Esophagus muscularis mucosa (tissue), 4 donors: ENCODE measurements around the gene PTPRN2. TPM values are rescaled to one million over a fixed set of nuclear protein-coding genes. Genes with fewer than 3 reads are reported as not detected.
"Not testable (repeated sequence)": the region's sequence is repeated elsewhere in the genome, so short reads cannot be mapped to it uniquely, and the experiment has no call there.

ENCODE experiments used
- DNase-seq: peaks from one replicate; pipeline ENCODE4 v3.0.0-alpha.2; 2017; ENCODE audit errors: extremely low spot score
- H3K27ac ChIP-seq, 4 donors: fragments of 200-600 bp; sonication (generic); replicated peaks in 1 of 4; 1 replicate in 3 of 4; 2 replicates in 1 of 4; pipeline ENCODE4 v1.5.1; 2016 to 2019; ENCODE audit warnings: mild to moderate bottlenecking in 1 of 4
- H3K27me3 ChIP-seq, 4 donors: fragments of 200-600 bp; sonication (generic); one replicate each; pipeline versions ENCODE4 v1.5.1 to v1.6.0; 2016 to 2019
- H3K36me3 ChIP-seq, 4 donors: fragments of 200-600 bp; sonication (generic); one replicate each; pipeline ENCODE4 v1.5.1; 2016 to 2019
- H3K4me1 ChIP-seq, 4 donors: fragments of 200-600 bp; sonication (generic); one replicate each; pipeline ENCODE4 v1.5.1; 2016 to 2019
- H3K4me3 ChIP-seq, 4 donors: fragments of 200-600 bp; sonication (generic); 1 replicate in 2 of 4; 2 replicates in 2 of 4; pipeline ENCODE4 v1.5.1; 2016 to 2019; ENCODE audit warnings: mild to moderate bottlenecking in 4 of 4, moderate library complexity in 1 of 4
- H3K9me3 ChIP-seq, 4 donors: fragments of 200-600 bp; sonication (generic); 1 replicate in 3 of 4; 2 replicates in 1 of 4; pipeline ENCODE4 v1.5.1; 2016 to 2019
- EP300 ChIP-seq: sonication (generic); formaldehyde crosslinking; IDR thresholded peaks from one replicate; pipeline ENCODE4 v1.6.1; 2017; ENCODE audit warnings: antibody characterized with exemption
- POLR2A ChIP-seq: fragments of 450-650 bp; IDR thresholded peaks from one replicate; pipeline ENCODE4 v1.6.1; 2017; ENCODE audit warnings: antibody characterized with exemption, moderate library complexity, mild to moderate bottlenecking, low read depth
- POLR2AphosphoS5 ChIP-seq, 2 donors: sonication (generic); formaldehyde crosslinking; IDR thresholded peaks; one replicate each; pipeline ENCODE4 v1.6.1; 2017; ENCODE audit warnings: antibody characterized with exemption in 2 of 2
- WGBS: methylation state at CpG from one replicate; pipeline ENCODE4 v1.1.5; 2018; 5-methylcytosine and 5-hydroxymethylcytosine counted together
- intact Hi-C: fragments of 100-400 bp; cut with DNase I; formaldehyde crosslinking; loops from one replicate; pipeline ENCODE4 v1.15.1; 2023
- total RNA-seq, 4 donors: library from RNA; depleted of rRNA; stranded (reverse); fragments of >200 nt; gene quantifications; one replicate each; pipeline versions ENCODE4 v1.1.0 to v1.2.1, GENCODE V29; 2016
- TF ChIP-seq, protein P1 (sequence below), 3 experiments: fragments of 200-600 bp in 2 of 3; fragments of 450-650 bp in 1 of 3; sonication (generic) in 2 of 3; IDR thresholded peaks; one replicate each; pipeline ENCODE4 v1.5.1; 2017 to 2019; ENCODE audit warnings: antibody characterized with exemption in 3 of 3, mild to moderate bottlenecking in 2 of 3, moderate library complexity in 1 of 3

Gene PTPRN2
- total RNA-seq, 4 donors from 2014 or later, result 2.1 to 3.1 (median 3.1) TPM

DNA sequence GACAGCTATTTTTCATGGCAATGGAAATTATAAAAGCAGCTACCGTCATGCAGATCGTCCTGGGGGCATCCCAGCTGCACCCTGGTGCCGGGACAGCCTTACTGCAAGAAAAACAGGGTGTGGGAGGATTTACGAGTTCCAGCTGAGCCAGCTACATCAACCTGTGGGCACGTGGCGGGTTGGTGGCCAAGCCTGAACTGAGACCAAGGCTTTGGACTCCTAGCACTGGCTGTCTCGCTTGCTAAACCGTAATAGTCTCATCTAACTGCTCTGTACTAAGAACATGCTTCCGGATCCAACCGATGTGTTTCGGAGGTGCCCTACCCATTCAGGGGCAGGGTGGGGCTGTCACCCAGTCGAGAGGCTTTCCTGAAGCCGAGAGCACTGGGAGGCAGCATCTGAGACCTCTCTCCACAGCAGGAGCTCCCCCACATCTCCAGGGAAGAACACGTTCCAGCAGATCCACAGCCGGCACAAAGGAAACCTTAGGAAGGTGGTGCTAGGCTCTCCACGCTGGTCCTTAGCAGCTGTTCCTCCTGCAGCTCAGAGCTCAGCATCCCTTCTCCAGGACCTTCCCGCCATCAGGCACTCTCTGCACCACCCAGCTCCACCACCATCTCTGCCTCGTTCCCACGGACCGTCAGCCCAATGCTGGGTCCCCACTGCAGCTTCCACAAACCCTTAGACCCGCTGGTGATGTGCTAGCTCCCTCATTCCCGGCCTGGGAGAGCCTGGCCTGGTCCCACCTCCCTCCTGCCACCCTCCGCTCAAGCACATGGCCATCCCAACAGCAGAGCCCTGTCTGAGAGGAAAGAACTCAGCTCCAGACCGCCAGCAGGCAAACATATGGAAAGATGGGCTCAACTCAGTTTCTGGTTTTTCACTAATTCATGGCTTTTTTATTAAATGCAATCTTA, 158.5 kb downstream of the PTPRN2 start:
- no peak overlapping the region for H3K4me3 ChIP-seq
- intact Hi-C loops, result no loop called here
- no peak for DNase-seq
- H3K9me3 ChIP-seq, result no peaks in the 10 kb centered on the region
- WGBS, result 86% methylated on average over 22 of the region's 24 CpGs
- TF ChIP-seq POLR2A (no peak), EP300 (no peak), POLR2AphosphoS5 (IDR thresholded peaks at IDR 0.05) (no peak)
- TF ChIP-seq, protein P1, sequence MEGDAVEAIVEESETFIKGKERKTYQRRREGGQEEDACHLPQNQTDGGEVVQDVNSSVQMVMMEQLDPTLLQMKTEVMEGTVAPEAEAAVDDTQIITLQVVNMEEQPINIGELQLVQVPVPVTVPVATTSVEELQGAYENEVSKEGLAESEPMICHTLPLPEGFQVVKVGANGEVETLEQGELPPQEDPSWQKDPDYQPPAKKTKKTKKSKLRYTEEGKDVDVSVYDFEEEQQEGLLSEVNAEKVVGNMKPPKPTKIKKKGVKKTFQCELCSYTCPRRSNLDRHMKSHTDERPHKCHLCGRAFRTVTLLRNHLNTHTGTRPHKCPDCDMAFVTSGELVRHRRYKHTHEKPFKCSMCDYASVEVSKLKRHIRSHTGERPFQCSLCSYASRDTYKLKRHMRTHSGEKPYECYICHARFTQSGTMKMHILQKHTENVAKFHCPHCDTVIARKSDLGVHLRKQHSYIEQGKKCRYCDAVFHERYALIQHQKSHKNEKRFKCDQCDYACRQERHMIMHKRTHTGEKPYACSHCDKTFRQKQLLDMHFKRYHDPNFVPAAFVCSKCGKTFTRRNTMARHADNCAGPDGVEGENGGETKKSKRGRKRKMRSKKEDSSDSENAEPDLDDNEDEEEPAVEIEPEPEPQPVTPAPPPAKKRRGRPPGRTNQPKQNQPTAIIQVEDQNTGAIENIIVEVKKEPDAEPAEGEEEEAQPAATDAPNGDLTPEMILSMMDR (IDR thresholded peaks at IDR 0.05), result no peak
- H3K36me3 ChIP-seq, result no peaks in the 10 kb centered on the region
- no peaks in the 10 kb centered on the region for H3K27me3 ChIP-seq
- peaks cover 7 to 22% (median 21%) of the 10 kb centered on the region in 4 donors for H3K4me1 ChIP-seq
- no peak overlapping the region for H3K27ac ChIP-seq

DNA sequence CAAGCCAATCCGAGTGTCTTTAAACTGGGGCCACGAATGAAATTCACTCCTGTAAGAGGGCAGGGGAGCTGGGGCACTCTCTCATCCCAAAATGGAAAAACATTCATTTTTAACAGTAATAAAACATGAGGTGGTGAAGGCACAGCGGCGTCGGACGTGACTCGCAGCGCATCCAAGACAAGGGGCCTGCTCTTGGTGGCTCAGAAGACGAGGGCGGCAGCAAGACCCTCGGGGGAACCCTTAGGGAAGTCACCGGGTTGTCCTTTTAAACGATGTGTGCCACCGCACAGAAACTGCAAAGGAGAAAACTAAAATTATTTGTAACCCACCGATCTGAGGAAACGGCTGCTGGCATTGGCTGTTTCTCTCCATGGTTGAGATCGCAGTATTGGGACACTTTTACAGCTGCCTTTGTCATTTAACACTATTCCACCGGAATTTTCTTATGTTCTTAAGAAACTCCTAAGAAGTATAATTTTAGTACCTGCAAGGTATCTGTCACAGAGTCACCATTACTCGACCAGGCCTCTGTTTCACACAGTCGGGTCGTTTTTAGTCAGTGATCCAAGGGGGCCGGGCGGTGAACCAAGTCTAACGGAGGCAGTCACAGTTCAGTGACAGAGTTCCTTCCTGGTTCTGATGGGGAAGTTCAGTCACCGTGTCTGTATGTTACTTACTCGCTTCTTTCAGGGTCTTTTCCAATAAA, 159.3 kb downstream of the PTPRN2 start:
- no peaks in the 10 kb centered on the region for H3K9me3 ChIP-seq
- TF ChIP-seq EP300, result no peak
- TF ChIP-seq, protein P1 (IDR thresholded peaks at IDR 0.05), result no peak
- TF ChIP-seq POLR2AphosphoS5 (IDR thresholded peaks at IDR 0.05), result no peak
- TF ChIP-seq POLR2A, result no peak
- 89% methylated on average over 24 of the region's 26 CpGs for WGBS
- intact Hi-C loops, result no loop called here
- no peak for DNase-seq
- no peaks in the 10 kb centered on the region for H3K27me3 ChIP-seq
- no peaks in the 10 kb centered on the region for H3K36me3 ChIP-seq
- H3K27ac ChIP-seq, result no peak overlapping the region
- H3K4me1 ChIP-seq, result peaks cover 7 to 19% (median 18%) of the 10 kb centered on the region in 4 donors
- H3K4me3 ChIP-seq, result no peak overlapping the region

DNA sequence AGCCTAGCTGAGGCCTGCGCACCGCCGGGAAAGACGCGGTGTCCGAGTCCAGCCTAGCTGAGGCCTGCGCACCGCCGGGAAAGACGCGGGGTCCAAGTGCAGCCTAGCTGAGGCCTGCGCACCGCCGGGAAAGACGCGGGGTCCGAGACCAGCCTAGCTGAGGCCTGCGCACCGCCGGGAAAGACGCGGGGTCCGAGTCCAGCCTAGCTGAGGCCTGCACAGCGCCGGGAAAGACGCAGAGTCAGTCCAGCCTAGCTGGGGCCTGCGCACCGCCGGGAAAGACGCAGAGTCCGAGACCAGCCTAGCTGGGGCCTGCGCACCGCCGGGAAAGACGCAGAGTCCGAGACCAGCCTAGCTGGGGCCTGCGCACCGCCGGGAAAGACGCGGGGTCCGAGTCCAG, 161.9 kb downstream of the PTPRN2 start:
- intact Hi-C loops, H3K9me3 ChIP-seq, H3K36me3 ChIP-seq, H3K4me3 ChIP-seq, H3K27ac ChIP-seq, DNase-seq, H3K27me3 ChIP-seq, H3K4me1 ChIP-seq: not testable (repeated sequence)
- WGBS, result no CpG with 5 or more reads among the region's 42 CpGs

DNA sequence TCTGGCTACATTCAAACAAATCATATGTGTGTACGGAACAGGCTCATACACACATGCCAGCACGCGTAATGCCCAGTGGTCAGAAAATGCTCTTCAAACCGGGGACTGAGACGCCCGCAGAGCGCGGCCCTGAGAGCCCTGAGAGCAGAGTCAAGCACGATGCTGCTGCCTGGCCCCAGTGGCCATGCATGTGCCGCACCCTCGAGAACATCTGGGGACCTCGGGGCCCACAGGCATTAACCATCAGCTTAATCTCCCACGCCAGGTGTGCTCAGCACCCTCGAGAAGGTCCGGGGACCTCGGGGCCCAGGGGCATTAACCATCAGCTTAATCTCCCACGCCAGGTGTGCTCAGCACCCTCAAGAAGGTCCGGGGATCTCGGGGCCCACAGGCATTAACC, 163.1 kb downstream of the PTPRN2 start:
- TF ChIP-seq, protein P1 (IDR thresholded peaks at IDR 0.05), result no peak
- no peak for TF ChIP-seq POLR2AphosphoS5 (IDR thresholded peaks at IDR 0.05)
- no peak for TF ChIP-seq POLR2A
- no peak for TF ChIP-seq EP300
- H3K27me3 ChIP-seq, result peaks cover 0 to 5% (median 0%) of the 10 kb centered on the region in 4 donors
- H3K27ac ChIP-seq, result no peak overlapping the region
- no peaks in the 10 kb centered on the region for H3K9me3 ChIP-seq
- H3K36me3 ChIP-seq, result no peaks in the 10 kb centered on the region
- WGBS, result 97% methylated on average over 14 of the region's 19 CpGs
- no peak for DNase-seq
- no peak overlapping the region for H3K4me3 ChIP-seq
- intact Hi-C loops, result no loop called here
- H3K4me1 ChIP-seq, result no peaks in the 10 kb centered on the region

DNA sequence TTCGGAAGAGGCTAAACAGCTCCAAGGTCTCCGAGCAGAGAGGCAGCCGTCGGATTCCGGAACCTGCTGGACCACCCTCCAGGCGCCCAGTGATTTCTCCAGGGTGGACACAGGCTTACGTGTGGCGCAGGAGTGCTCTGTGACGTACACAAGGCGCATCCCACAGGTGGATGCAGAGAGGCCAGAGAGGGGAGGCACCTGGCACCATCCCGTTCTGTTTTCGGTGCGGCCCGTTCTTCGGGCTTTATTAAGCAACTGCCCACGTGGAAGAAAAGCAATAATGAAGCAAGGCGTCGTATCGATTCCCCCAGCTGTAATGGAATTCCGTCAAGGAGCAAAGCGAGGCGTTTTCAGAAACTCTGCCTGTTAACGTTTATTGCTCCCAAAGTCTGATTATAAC, 163.6 kb downstream of the PTPRN2 start:
- intact Hi-C loops, result no loop called here
- Histone ChIP-seq H3K27me3 (peaks cover 0 to 5% (median 0%) of the 10 kb centered on the region in 4 donors), H3K4me3 (no peak overlapping the region), H3K36me3 (no peaks in the 10 kb centered on the region), H3K27ac (no peak overlapping the region), H3K9me3 (no peaks in the 10 kb centered on the region), H3K4me1 (no peaks in the 10 kb centered on the region)
- TF ChIP-seq POLR2AphosphoS5 (IDR thresholded peaks at IDR 0.05) (no peak), EP300 (no peak), POLR2A (no peak)
- TF ChIP-seq, protein P1 (IDR thresholded peaks at IDR 0.05), result no peak
- 94% methylated on average over 22 of the region's 23 CpGs for WGBS
- DNase-seq, result no peak
